Mammary epithelial cell (primary cell): ENCODE results near the gene AP4M1.

Experiments used
- CTCF ChIP-seq, 2 donors: IDR thresholded peaks in 1 of 2; conservative IDR thresholded peaks in 1 of 2; 2 replicates each; pipeline ENCODE4 v1.5.1; 2011 to 2012; ENCODE audit warnings: inconsistent platforms in 2 of 2, low read length in 2 of 2, mild to moderate bottlenecking in 2 of 2, control low read depth in 1 of 2, low read depth in 1 of 2; ENCODE audit not compliant: insufficient read depth in 1 of 2; ENCODE audit errors: extremely low read depth in 1 of 2
- EZH2 ChIP-seq: IDR thresholded peaks from 2 replicates; pipeline ENCODE4 v1.6.1; 2012; ENCODE audit warnings: low read length, inconsistent platforms, borderline replicate concordance

GRCh38 chr7:100132126-100132525 is 30.7 kb downstream of the AP4M1 start:
- no peak for TF ChIP-seq EZH2
- no peak for TF ChIP-seq CTCF (conservative IDR thresholded peaks at IDR 0.05 in 1 of 2, IDR thresholded peaks at IDR 0.05 in 1 of 2; ENCODE audit: extremely low read depth in 1 of 2, insufficient read depth in 1 of 2, low read depth in 1 of 2, low read length in 2 of 2)
